H1 (cell line): ENCODE measurements around the gene SSUH2. TPM values are rescaled to one million over a fixed set of nuclear protein-coding genes. Genes with fewer than 3 reads are reported as not detected.

ENCODE experiments used
- CTCF ChIA-PET: fragments of 300-600 bp; sonication (Branson Sonifier 250); formaldehyde crosslinking; loops from one replicate; lab custom pipeline; 2021; ENCODE audit not compliant: partially characterized antibody; lab: Charles Lee
- POLR2A ChIA-PET: fragments of 300-600 bp; sonication (Branson Sonifier 250); formaldehyde crosslinking; loops from one replicate; lab custom pipeline; 2021; ENCODE audit warnings: inconsistent platforms; ENCODE audit not compliant: partially characterized antibody; lab: Charles Lee
- DNase-seq, 2 experiments: peaks; one replicate each; pipeline versions ENCODE4 v3.0.0 to v3.0.0-alpha.2; 2010 to 2022; ENCODE audit warnings: low spot score in 2 of 2, low read depth in 1 of 2, mixed read lengths in 1 of 2
- FAIRE-seq: peaks from 2 replicates; lab custom pipeline; 2011; peaks lifted over from hg19 to GRCh38; lab: Jason Lieb, UNC
- H2AFZ ChIP-seq: 2 replicates; pipeline ENCODE4 v1.8.1; 2012; ENCODE audit warnings: low read length, inconsistent platforms
- H2AK5ac ChIP-seq: 2 replicates; pipeline ENCODE4 v1.6.1; 2013; ENCODE audit warnings: low read depth, low read length
- H2BK120ac ChIP-seq: replicated peaks from 2 replicates; pipeline ENCODE3; 2013; ENCODE audit warnings: low read depth, low read length, inconsistent platforms
- H2BK12ac ChIP-seq: 2 replicates; pipeline ENCODE4 v1.6.1; 2013; ENCODE audit warnings: low read depth, low read length
- H2BK15ac ChIP-seq: 2 replicates; pipeline ENCODE4 v1.6.1; 2013; ENCODE audit warnings: low read length
- H2BK20ac ChIP-seq: 2 replicates; pipeline ENCODE4 v1.6.1; 2013; ENCODE audit warnings: low read length
- H2BK5ac ChIP-seq: 2 replicates; pipeline ENCODE4 v1.6.1; 2013; ENCODE audit warnings: low read depth, low read length
- H3K14ac ChIP-seq: 2 replicates; pipeline ENCODE4 v1.6.1; 2013; ENCODE audit warnings: inconsistent platforms; ENCODE audit not compliant: insufficient read length
- H3K18ac ChIP-seq: 2 replicates; pipeline ENCODE4 v1.6.1; 2013; ENCODE audit warnings: low read length; ENCODE audit errors: extremely low read depth
- H3K23ac ChIP-seq: 2 replicates; pipeline ENCODE4 v1.6.1; 2013; ENCODE audit warnings: inconsistent platforms; ENCODE audit not compliant: insufficient read length
- H3K23me2 ChIP-seq: 2 replicates; pipeline ENCODE4 v1.6.1; 2013; ENCODE audit warnings: low read depth, low read length
- H3K27ac ChIP-seq: 2 replicates; pipeline ENCODE4 v1.6.1; 2011; ENCODE audit warnings: low read depth, low read length, inconsistent platforms
- H3K27me3 ChIP-seq, 4 experiments: replicated peaks in 1 of 4; 1 replicate in 1 of 4; 2 replicates in 3 of 4; pipeline versions ENCODE4 v1.6.1 to v1.8.1; 2011 to 2013; ENCODE audit warnings: low read length in 3 of 4, mild to moderate bottlenecking in 3 of 4, inconsistent platforms in 2 of 4, mixed read lengths in 2 of 4, moderate library complexity in 1 of 4; ENCODE audit not compliant: control insufficient read depth in 3 of 4, insufficient read depth in 3 of 4; ENCODE audit errors: extremely low read depth in 1 of 4
- H3K36me3 ChIP-seq, 4 experiments: 2 replicates each; pipeline versions ENCODE4 v1.6.1 to v1.8.1; 2011 to 2013; ENCODE audit warnings: mild to moderate bottlenecking in 4 of 4, low read length in 3 of 4, moderate library complexity in 2 of 4, control low read depth in 1 of 4, inconsistent platforms in 1 of 4; ENCODE audit not compliant: insufficient read depth in 4 of 4, control insufficient read depth in 2 of 4
- H3K4ac ChIP-seq: replicated peaks from 2 replicates; pipeline ENCODE3; 2013; ENCODE audit warnings: low read length, low read depth, mixed read lengths, inconsistent platforms; ENCODE audit not compliant: insufficient read length
- H3K4me1 ChIP-seq, 4 experiments: replicated peaks in 1 of 4; 1 replicate in 1 of 4; 2 replicates in 3 of 4; pipeline versions ENCODE4 v1.6.1 to v1.8.1; 2011 to 2013; ENCODE audit warnings: low read length in 3 of 4, inconsistent platforms in 2 of 4, mixed read lengths in 1 of 4; ENCODE audit not compliant: insufficient read depth in 4 of 4, control insufficient read depth in 3 of 4
- H3K4me2 ChIP-seq, 2 experiments: 2 replicates each; pipeline versions ENCODE4 v1.6.1 to v1.8.1; 2011 to 2013; ENCODE audit warnings: low read depth in 2 of 2, low read length in 2 of 2, control low read depth in 1 of 2, inconsistent platforms in 1 of 2, mild to moderate bottlenecking in 1 of 2; ENCODE audit not compliant: insufficient read depth in 1 of 2
- H3K4me3 ChIP-seq, 4 experiments: fragments of 200-600, 300-600 bp in 1 of 4; sonication (generic), shearing (Covaris generic), sonication (Bioruptor Twin) in 1 of 4; 2 replicates each; pipeline versions ENCODE4 v1.5.1 to v1.8.1; 2011 to 2016; ENCODE audit warnings: low read length in 4 of 4, low read depth in 3 of 4, control low read depth in 2 of 4, inconsistent platforms in 2 of 4, mild to moderate bottlenecking in 2 of 4, mixed read lengths in 1 of 4, moderate library complexity in 1 of 4; ENCODE audit not compliant: insufficient read depth in 2 of 4; ENCODE audit errors: extremely low read depth in 1 of 4
- H3K56ac ChIP-seq: replicated peaks from 2 replicates; pipeline ENCODE3; 2013; ENCODE audit warnings: low read depth, mild to moderate bottlenecking, mixed read lengths, low read length, inconsistent platforms; ENCODE audit not compliant: insufficient read length
- H3K79me1 ChIP-seq: 2 replicates; pipeline ENCODE4 v1.6.1; 2013; ENCODE audit warnings: low read depth, low read length, control low read depth
- H3K79me2 ChIP-seq, 2 experiments: 2 replicates each; pipeline versions ENCODE4 v1.6.1 to v1.8.1; 2012 to 2013; ENCODE audit warnings: low read length in 2 of 2, mild to moderate bottlenecking in 2 of 2, inconsistent platforms in 1 of 2; ENCODE audit not compliant: insufficient read depth in 2 of 2, control insufficient read depth in 1 of 2
- H3K9ac ChIP-seq, 4 experiments: replicated peaks in 1 of 4; 1 replicate in 1 of 4; 2 replicates in 3 of 4; pipeline versions ENCODE4 v1.6.1 to v1.8.1; 2011 to 2013; ENCODE audit warnings: low read depth in 3 of 4, low read length in 3 of 4, control low read depth in 2 of 4, mild to moderate bottlenecking in 2 of 4, moderate library complexity in 2 of 4, inconsistent platforms in 1 of 4; ENCODE audit errors: extremely low read depth in 1 of 4
- H3K9me3 ChIP-seq, 2 experiments: 2 replicates each; pipeline versions ENCODE4 v1.6.1 to v1.8.1; 2012 to 2013; ENCODE audit warnings: mild to moderate bottlenecking in 2 of 2, moderate library complexity in 2 of 2, control low read depth in 1 of 2, inconsistent platforms in 1 of 2, low read depth in 1 of 2, low read length in 1 of 2, mixed read lengths in 1 of 2; ENCODE audit not compliant: insufficient read depth in 2 of 2
- H4K20me1 ChIP-seq, 2 experiments: replicated peaks in 1 of 2; 2 replicates each; pipeline versions ENCODE3 to v1.8.1; 2011 to 2013; ENCODE audit warnings: inconsistent platforms in 2 of 2, low read length in 2 of 2, mild to moderate bottlenecking in 1 of 2; ENCODE audit not compliant: insufficient read depth in 2 of 2, control insufficient read depth in 1 of 2
- H4K5ac ChIP-seq: 2 replicates; pipeline ENCODE4 v1.6.1; 2013; ENCODE audit warnings: low read length, low read depth, mixed read lengths, inconsistent platforms; ENCODE audit not compliant: insufficient read length
- H4K8ac ChIP-seq: 2 replicates; pipeline ENCODE4 v1.8.0; 2013; ENCODE audit warnings: mild to moderate bottlenecking, moderate library complexity, low read length, inconsistent platforms; ENCODE audit not compliant: insufficient read depth; ENCODE audit errors: extremely low read depth
- H4K91ac ChIP-seq: replicated peaks from 2 replicates; pipeline ENCODE3; 2013; ENCODE audit warnings: low read length, mixed read lengths, inconsistent platforms; ENCODE audit not compliant: insufficient read length
- EGR1 ChIP-seq: IDR thresholded peaks from 2 replicates; pipeline ENCODE4 v1.6.1; 2011; ENCODE audit warnings: low read depth, low read length, borderline replicate concordance
- GTF2F1 ChIP-seq: IDR thresholded peaks from 2 replicates; pipeline ENCODE4 v1.6.1; 2012; ENCODE audit warnings: low read depth, low read length, improper control_type of control experiment, borderline replicate concordance
- HDAC6 ChIP-seq: IDR thresholded peaks from one replicate; pipeline ENCODE4 v1.7.1; 2012; ENCODE audit warnings: low read depth, mild to moderate bottlenecking, inconsistent platforms, low read length, moderate library complexity
- POU5F1 ChIP-seq: IDR thresholded peaks from 2 replicates; pipeline ENCODE4 v1.6.1; 2011; ENCODE audit warnings: low read depth, mild to moderate bottlenecking, low read length, moderate library complexity
- SIX5 ChIP-seq: IDR thresholded peaks from 2 replicates; pipeline ENCODE4 v1.6.1; 2011; ENCODE audit warnings: mild to moderate bottlenecking, low read depth, low read length
- SRF ChIP-seq: IDR thresholded peaks from 2 replicates; pipeline ENCODE4 v1.6.1; 2011; ENCODE audit warnings: mild to moderate bottlenecking, low read depth, low read length, moderate library complexity
- SUZ12 ChIP-seq: fragments of 200-600 bp; sonication (generic); IDR thresholded peaks from 2 replicates; pipeline ENCODE4 v1.6.1; 2012; ENCODE audit warnings: mild to moderate bottlenecking, inconsistent platforms, low read length, moderate library complexity, mixed read lengths
- WGBS, 2 experiments: shearing (Covaris generic) in 1 of 2; methylation state at CpG; one replicate each; pipeline versions ENCODE4 v1.1.6 to v1.1.7; 2013 to 2015; ENCODE audit warnings: low lambda C conversion rate in 2 of 2, mixed read lengths in 2 of 2, inconsistent platforms in 1 of 2, low coverage in 1 of 2, missing lambda C conversion rate in 1 of 2; ENCODE audit not compliant: insufficient replicate concordance in 2 of 2, insufficient coverage in 1 of 2, insufficient read length in 1 of 2; ENCODE audit errors: extremely low coverage in 1 of 2, missing lambda C conversion rate in 1 of 2; 5-methylcytosine and 5-hydroxymethylcytosine counted together
- polyA plus RNA-seq, 7 experiments: library from polyadenylated mRNA; depleted of rRNA in 3 of 7; stranded (reverse) in 5 of 7; unstranded in 2 of 7; fragments of >200 nt in 5 of 7; fragments of 200-250 nt in 2 of 7; gene quantifications; 1 replicate in 5 of 7; 2 replicates in 1 of 7; 4 replicates in 1 of 7; pipeline versions ENCODE4 v1.2.1 to v1.2.3, GENCODE V29; 2011 to 2013; ENCODE audit warnings: missing spikeins in 2 of 7, mixed read lengths in 2 of 7
- total RNA-seq: library from RNA; stranded (reverse); fragmentation: NEBNext Ultra II Directional; extraction: Animal tissue kit (Norgen Biotek cat#: 25700); gene quantifications from 2 replicates; pipeline ENCODE4 v1.2.1, GENCODE V29; 2021

SSUH2 gene
- total and polyA plus RNA-seq, 2 of the 8 experiments (the other 6 are each of a cell fraction or from before 2014, with no cell fraction given), result 0.62 to 0.69 TPM

DNA sequence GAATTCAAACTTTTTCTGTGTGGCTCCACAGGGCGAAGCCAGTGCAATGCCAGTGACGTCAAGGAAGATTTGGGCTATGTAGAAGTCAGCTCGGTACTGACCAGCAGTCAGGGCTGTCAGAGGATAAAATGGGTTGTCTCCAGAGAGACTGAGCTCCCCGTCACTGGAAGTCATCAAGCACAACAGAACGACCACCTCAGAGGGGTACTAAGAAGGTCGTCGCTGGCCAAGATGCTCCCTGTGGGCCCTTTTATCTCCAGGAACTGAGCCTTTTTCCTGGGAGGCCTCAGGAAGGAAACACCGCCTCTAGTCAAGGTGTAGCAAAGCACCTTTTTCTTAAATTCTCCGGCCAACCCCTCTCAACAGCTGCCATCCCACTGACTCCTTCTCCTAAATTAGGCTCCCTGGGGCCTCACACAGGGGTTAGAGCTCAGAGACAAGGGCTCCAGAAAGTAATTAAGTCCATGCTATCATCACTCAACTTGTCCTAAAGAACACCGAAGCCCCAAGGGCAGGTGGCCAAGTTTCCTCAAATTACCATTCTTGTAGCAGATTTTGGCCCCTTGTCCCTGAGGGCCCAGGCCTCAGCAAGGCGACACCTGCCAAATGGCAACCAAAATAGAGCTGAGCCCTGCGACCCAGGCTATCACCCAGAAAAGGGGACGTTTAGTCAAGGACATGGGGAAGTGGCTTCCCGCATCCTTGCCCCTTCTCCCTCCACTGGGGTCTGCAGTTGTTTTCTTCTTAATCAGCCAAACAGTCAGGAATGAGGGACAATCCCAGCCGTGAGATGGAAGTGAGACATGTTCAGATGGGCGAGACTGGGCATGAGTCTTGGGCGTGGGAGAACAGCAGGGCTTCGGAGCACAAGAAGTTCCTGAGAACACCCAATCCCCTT is 48.0 kb downstream of the SSUH2 start:
- Histone ChIP-seq H3K23ac (no peak overlapping the region), H3K56ac (no peak overlapping the region), H3K4me1 (no peaks in the 10 kb centered on the region), H2AFZ (no peak overlapping the region), H3K36me3 (no peaks in the 10 kb centered on the region), H4K5ac (no peak overlapping the region), H3K18ac (no peak overlapping the region), H3K4ac (no peak overlapping the region), H4K20me1 (peaks cover 0 to 1% of the 10 kb centered on the region in 2 experiments), H3K14ac (no peak overlapping the region), H2BK20ac (no peak overlapping the region), H2BK5ac (no peak overlapping the region), H3K4me3 (no peak overlapping the region), H2AK5ac (no peak overlapping the region), H3K9me3 (no peaks in the 10 kb centered on the region), H3K79me2 (no peaks in the 10 kb centered on the region), H3K27me3 (no peaks in the 10 kb centered on the region), H3K79me1 (no peaks in the 10 kb centered on the region), H3K9ac (no peak overlapping the region), H4K91ac (no peak overlapping the region), H3K4me2 (no peak overlapping the region), H3K27ac (no peak overlapping the region), H2BK120ac (no peak overlapping the region), H2BK12ac (no peak overlapping the region), H2BK15ac (no peak overlapping the region), H4K8ac (no peak overlapping the region), H3K23me2 (peaks cover 3% of the 10 kb centered on the region; the same call in 1 of the 2 replicates)
- ChIA-PET CTCF (interaction anchor here (0.6 to 1.8 kb wide), 7 partner anchors 10 to 154 kb away, joined by 3 to 8 read pairs (median 3); no protein-coding TSS in a partner anchor), POLR2A (interaction anchor here (0.6 kb wide), 1 partner anchor 92 kb away, joined by 3 read pairs; no protein-coding TSS in a partner anchor)
- TF ChIP-seq SIX5 (no peak), SUZ12 (no peak), SRF (no peak), GTF2F1 (no peak), EGR1 (no peak), HDAC6 (no peak), POU5F1 (no peak)
- FAIRE-seq (no peak), DNase-seq (peak in 1 of 2 experiments; percentile 37)
- WGBS, 2 experiments, result 88% methylated on average over 18 of the region's 18 CpGs; no CpG with 5 or more reads in 1 of the 2 experiments
